Measurements from ENCODE around the gene GJA3.

GJA3 gene

DNA sequence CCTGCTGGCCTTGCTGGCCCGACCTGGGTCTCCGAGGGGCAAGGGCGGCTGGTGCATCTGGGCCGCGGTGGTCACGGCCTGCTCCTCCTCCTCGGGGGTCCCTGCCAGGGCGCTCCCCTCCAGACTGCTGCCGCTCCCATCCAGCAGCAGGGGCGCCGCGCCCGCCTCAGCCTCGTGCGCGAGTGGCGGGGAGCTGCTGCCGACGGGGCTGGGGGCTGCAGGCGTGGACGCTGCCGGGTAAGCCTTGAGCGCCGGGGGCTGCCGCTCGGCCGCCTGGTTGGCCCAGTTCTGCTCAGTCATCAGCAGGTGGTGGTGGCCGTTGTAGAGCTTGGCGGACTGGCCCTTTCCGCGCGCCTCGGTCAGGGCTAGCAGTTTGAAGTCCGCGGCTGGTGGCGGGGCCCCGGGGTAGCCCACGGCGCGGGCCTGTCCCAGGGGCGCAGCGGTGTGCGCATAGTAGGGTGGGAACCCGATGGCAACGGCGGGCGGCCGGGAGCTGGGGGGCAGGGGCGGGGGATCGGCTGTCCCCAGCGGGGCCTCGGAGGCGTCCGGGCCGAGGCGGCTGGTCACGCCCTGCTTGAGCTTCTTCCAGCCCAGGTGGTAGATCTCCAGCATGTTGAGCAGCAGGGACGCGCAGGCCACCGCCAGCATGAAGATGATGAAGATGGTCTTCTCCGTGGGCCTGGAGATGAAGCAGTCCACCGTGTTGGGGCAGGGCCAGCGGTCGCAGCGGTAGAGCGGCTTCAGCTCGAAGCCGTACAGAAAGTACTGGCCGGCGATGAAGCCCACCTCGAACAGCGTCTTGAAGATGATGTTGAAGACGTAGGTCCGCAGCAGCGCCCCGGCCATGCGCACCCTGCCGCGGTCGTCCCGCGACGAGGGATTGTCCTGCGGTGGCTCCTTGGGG lies 18.6 kb downstream of the GJA3 start:
- no peak for DNase-seq (ENCODE audit: insufficient read length, low spot score)
- TF ChIP-seq, protein P1, sequence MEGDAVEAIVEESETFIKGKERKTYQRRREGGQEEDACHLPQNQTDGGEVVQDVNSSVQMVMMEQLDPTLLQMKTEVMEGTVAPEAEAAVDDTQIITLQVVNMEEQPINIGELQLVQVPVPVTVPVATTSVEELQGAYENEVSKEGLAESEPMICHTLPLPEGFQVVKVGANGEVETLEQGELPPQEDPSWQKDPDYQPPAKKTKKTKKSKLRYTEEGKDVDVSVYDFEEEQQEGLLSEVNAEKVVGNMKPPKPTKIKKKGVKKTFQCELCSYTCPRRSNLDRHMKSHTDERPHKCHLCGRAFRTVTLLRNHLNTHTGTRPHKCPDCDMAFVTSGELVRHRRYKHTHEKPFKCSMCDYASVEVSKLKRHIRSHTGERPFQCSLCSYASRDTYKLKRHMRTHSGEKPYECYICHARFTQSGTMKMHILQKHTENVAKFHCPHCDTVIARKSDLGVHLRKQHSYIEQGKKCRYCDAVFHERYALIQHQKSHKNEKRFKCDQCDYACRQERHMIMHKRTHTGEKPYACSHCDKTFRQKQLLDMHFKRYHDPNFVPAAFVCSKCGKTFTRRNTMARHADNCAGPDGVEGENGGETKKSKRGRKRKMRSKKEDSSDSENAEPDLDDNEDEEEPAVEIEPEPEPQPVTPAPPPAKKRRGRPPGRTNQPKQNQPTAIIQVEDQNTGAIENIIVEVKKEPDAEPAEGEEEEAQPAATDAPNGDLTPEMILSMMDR (IDR thresholded peaks at IDR 0.05; ENCODE audit: insufficient read depth, missing control alignments) = no peak
- FAIRE-seq = no peak

DNA sequence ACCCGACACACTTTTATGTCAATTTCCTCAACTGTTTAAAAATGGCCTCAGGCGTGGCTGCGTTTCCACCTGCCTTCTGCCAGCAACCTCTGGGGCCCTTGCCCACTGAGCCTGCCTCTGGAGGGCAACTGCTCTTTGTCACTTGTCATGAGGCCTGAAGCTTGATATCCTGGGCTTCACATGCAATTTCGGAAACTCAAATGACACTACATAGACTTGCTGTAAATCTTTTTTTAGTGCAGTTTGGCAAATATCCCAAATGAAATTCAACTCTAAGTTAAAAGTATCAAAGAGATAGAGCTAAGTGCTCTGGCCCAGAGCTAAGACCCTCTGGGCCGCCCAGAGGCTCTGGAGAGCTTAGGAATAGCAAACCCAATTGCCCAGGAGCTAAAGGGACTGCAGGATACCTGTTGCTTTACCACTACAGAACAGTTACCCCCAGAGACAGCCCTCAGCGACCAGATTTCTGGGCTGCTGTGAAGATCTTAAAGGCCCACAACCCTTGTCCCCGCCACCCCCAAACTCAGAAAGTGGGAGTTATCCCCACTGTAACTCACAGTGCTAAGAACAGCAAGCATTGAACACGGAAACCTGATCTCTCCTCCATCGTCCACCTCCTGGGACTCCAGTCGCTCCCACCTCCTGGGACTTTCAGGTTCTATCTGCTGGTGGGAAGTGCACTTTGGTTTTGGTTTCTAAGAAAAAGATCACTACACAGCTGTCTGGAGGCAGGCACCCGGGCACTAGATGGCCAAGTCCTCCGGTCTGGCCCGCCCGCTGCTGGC lies 19.4 kb downstream of the GJA3 start:
- DNase-seq (ENCODE audit: insufficient read length, low spot score) (no peak), FAIRE-seq (no peak)
- TF ChIP-seq, protein P1 (IDR thresholded peaks at IDR 0.05; ENCODE audit: insufficient read depth, missing control alignments) = no peak

DNA sequence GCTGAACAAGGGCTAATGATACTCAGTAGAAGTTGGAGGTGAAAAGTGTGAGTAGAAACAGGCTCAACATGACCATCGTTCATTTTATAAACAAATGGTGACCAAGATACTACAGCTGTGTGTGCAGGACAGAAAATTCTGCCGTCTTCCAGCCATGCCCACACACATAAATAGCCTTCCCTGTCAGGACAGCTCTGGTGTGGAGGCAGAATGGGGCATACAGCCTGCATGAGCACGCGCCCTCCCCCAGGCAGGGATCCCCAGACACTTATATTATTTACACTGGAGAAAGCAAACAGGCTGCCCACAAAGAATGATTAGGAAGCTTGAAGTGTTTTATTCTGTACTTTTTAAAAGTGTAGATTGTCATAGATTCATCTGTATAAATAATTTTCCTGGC lies 20.4 kb downstream of the GJA3 start:
- no peak for DNase-seq (ENCODE audit: insufficient read length, low spot score)
- FAIRE-seq = no peak
- TF ChIP-seq, protein P1 (IDR thresholded peaks at IDR 0.05; ENCODE audit: insufficient read depth, missing control alignments) = no peak

DNA sequence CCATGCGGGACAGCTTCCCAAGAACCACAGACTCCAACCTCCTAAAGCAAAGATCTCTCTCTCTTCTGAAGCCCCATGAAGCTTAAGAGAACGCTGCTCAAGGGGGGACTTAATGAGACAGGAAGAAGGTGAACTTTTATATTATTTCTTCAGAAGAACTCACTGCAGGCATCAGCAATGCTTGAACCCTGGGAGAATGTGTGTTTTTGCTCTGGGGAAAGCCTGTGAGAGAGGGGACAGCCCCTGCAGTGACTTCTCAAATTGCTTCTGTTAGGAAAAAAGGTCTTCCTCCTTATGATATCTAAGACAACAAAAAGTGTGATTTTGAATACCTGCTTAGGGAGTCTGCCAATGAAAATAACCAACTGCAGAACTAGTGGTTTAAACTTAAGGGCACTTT lies 23.0 kb downstream of the GJA3 start:
- TF ChIP-seq, protein P1 (IDR thresholded peaks at IDR 0.05; ENCODE audit: insufficient read depth, missing control alignments) = no peak
- no peak for DNase-seq (ENCODE audit: insufficient read length, low spot score)
- no peak for FAIRE-seq

DNA sequence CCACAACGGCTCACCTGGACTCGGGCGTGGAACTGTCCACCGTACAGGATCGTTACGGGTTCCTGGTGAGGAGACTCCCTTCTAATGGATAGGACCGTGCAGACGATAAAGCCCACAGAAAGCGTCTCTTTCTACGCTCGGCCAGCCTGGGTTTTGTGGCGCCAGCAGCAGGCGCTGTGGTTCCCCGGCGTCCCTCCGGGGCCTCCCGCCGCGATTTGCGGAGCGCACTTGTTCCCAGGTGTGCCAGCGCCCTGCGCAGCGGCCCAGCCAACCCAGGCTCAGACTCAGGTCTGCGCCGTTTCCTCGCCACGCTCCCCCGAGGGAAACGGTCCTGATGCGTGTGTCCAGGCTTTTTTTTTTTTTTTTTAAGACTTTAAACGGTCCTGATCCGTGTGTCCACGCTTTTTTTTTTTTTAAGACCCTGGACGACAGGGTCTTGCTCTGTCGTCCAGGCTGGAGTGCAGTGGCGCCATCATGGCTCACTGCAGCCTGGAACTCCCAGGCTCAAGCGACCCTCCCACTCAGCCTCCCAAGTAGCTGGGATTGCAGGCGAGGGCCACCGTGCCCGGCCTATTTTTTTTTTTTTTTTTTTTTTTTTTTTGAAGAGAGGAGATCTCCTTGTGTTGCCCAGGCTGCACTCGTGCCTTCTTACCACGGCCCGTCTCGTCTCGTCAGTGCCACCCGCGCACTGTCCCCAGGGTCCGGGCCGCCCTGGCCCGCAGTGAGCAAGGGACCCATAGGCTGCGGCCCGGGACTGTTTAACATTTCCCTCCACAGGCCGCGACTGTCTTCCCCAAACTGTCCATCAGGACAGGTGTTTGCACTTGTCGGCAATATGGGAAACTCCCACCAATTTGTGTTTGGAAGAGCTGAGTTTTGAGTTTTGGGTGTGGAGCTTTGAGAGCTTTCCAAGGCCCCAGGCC lies 23.8 kb downstream of the GJA3 start:
- DNase-seq (ENCODE audit: insufficient read length, low spot score) (no peak), FAIRE-seq (no peak)
- TF ChIP-seq, protein P1 (IDR thresholded peaks at IDR 0.05; ENCODE audit: insufficient read depth, missing control alignments) = no peak

DNA sequence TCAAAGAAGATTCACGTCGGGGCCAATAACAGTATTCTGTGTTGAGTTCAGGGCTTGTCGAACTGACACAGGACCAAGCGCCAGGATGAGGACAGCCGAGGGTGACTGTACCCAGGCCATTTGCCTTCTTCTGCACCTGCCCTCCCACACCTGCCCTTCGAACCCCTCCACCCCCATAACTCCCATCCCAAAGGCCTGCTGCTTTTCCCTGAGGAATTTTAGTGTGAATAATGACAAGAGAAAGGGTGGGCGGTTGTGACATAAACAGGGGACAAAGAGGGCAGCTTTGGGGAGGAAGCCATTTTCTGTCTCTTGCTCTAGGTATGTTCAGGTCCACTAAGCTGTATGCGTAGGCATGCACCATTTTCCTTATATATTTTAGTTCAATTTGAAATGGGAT lies 26.1 kb downstream of the GJA3 start:
- no peak for FAIRE-seq
- DNase-seq (ENCODE audit: insufficient read length, low spot score) = no peak
- TF ChIP-seq, protein P1 (IDR thresholded peaks at IDR 0.05; ENCODE audit: insufficient read depth, missing control alignments) = no peak
